Activated CD4-positive, alpha-beta T cell treated with anti-CD3 and anti-CD28 coated beads, Interleukin-2, amount 10 ng/mL, durations not matched to agents 7 days and 5 days (primary cell): ENCODE results near the gene CDS1. TPM values are rescaled to one million over a fixed set of nuclear protein-coding genes. Genes with fewer than 3 reads are reported as not detected.

Source experiments
- CTCF ChIA-PET: fragments of 350-600 bp; sonication (Branson Sonifier 250); formaldehyde crosslinking; loops from one replicate; lab custom pipeline; 2021; ENCODE audit warnings: antibody characterized with exemption; lab: Charles Lee
- POLR2A ChIA-PET: fragments of 350-600 bp; sonication (Branson Sonifier 250); formaldehyde crosslinking; loops from one replicate; lab custom pipeline; 2021; ENCODE audit warnings: antibody characterized with exemption; lab: Charles Lee
- DNase-seq: peaks from one replicate; pipeline ENCODE4 v3.0.0-alpha.2; 2020
- H3K27ac Mint-ChIP-seq: one replicate; pipeline ENCODE4 v1.8.0; 2021; ENCODE audit warnings: mild to moderate bottlenecking, moderate library complexity, mixed read lengths
- H3K27me3 Mint-ChIP-seq: one replicate; pipeline ENCODE4 v1.8.0; 2021; ENCODE audit warnings: mixed read lengths
- H3K36me3 Mint-ChIP-seq: one replicate; pipeline ENCODE4 v1.8.0; 2021; ENCODE audit warnings: low read depth, mixed read lengths
- H3K4me1 Mint-ChIP-seq: one replicate; pipeline ENCODE4 v1.8.0; 2021; ENCODE audit warnings: mixed read lengths
- H3K4me3 Mint-ChIP-seq: one replicate; pipeline ENCODE4 v1.8.0; 2021; ENCODE audit warnings: mild to moderate bottlenecking, moderate library complexity, mixed read lengths
- H3K9me3 Mint-ChIP-seq: one replicate; pipeline ENCODE4 v1.8.0; 2021; ENCODE audit warnings: mixed read lengths
- total RNA-seq, 2 experiments: library from RNA; stranded (reverse); gene quantifications; one replicate each; pipeline ENCODE4 v1.2.3, GENCODE V29; 2021

Gene CDS1
- total RNA-seq, 2 experiments from 2014 or later: 0.22 TPM; not detected in 1

DNA sequence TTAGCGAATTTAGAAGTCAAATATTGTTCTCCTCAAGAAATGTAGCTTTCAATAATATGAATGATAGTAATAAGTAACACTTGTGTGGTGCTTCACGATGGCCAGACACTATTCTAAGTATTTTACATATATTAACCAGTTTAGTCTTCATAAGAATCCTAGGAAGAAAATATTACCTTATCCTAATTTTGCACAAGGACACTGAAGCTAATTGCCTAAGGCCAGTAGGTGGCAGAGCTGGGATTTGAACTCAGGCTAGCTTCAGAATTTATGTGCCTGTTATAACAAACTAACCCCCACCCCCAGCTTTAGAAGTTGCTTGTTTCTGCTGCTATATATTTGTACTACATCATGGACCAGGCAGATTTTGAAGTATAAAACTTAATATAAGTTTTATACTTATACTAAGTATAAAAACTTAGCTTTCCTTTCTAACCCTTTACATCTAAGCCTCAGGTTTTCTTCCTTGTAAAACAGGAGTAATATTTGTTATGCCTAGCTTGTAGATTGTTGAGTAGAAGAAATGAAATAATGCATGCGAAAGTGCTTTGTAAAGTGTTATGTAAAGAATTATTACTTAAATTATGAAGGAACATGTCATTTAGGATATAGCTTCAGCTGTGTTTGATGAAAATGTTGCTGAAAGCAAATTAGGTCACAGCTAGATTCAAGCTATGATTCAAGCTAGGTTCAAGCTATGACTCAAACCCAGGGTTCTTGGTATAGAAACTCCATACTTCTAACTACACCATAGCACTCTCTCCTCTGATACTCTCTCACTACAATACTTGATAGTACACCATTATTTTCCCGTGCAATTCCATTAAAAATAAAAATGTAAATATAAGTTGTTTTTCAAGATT, 4.2 kb upstream of the CDS1 start:
- DNase-seq: no peak
- Mint-ChIP-seq H3K4me3 (no peak overlapping the region), H3K27ac (no peak overlapping the region), H3K27me3 (peaks cover 21% of the 10 kb centered on the region), H3K36me3 (no peaks in the 10 kb centered on the region), H3K9me3 (no peaks in the 10 kb centered on the region), H3K4me1 (peaks cover 14% of the 10 kb centered on the region)
- ChIA-PET CTCF (interaction anchor here (1.0 to 1.5 kb wide), 4 partner anchors 11 to 163 kb away, joined by 3 to 5 read pairs (median 4); no protein-coding TSS in a partner anchor), POLR2A (interaction anchor here (0.6 kb wide), 1 partner anchor 24 kb away, joined by 3 read pairs; no protein-coding TSS in a partner anchor)

- peaks cover 15% of the 10 kb centered on the region for H3K4me1 Mint-ChIP-seq
- no peaks in the 10 kb centered on the region for H3K9me3 Mint-ChIP-seq
- no peaks in the 10 kb centered on the region for H3K36me3 Mint-ChIP-seq
- DNase-seq: no peak
- ChIA-PET CTCF (interaction anchor here (1.0 to 1.5 kb wide), 3 partner anchors 11 to 16 kb away, joined by 3 to 5 read pairs (median 4); no protein-coding TSS in a partner anchor), POLR2A (no interaction called here)
- H3K27me3 Mint-ChIP-seq: peaks cover 27% of the 10 kb centered on the region
- H3K27ac Mint-ChIP-seq: no peak overlapping the region
- no peak overlapping the region for H3K4me3 Mint-ChIP-seq
Measured at GRCh38 chr4:84579403-84579776, 3.5 kb upstream of the CDS1 start.

DNA sequence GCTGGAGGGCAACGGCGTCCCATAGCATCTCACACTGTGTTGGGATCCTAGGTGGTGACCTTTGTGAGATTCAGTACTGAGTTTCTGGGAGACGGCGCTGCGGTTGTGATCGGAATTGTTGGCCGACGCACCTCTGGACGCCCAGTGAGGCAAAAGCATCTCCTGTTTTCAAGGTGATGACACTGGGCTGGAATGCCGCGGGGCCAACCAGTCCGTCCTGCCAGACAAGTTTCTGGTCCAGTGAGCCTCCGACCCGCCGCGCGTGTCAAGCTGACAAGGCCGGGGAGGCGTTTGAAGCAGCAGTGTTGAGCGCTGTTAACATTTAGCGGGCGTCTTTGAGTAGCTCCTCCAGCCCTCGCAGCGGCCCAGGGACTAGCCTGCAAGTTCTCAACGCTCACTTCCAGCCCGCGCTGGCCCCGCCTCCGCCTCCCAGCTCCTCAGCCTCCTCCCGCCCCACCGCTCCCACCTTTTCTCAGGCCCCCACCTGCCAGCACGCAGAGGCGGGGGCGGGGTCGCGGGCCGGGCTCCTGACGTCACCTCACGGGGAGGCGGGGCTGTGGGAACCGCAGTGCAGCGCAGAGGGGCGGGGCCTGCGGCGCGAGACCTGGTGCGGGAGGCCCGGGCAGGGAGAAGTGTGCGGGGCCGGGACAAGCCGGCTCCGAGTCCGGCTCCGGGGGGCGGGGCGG, 482 bp upstream of the CDS1 start:
- H3K36me3 Mint-ChIP-seq: no peaks in the 10 kb centered on the region
- H3K9me3 Mint-ChIP-seq: no peaks in the 10 kb centered on the region
- H3K4me3 Mint-ChIP-seq: peak overlapping the region; percentile 62
- DNase-seq: peak; percentile 83
- POLR2A ChIA-PET: no interaction called here
- no peak overlapping the region for H3K27ac Mint-ChIP-seq
- peaks cover 15% of the 10 kb centered on the region for H3K4me1 Mint-ChIP-seq
- peaks cover 46% of the 10 kb centered on the region for H3K27me3 Mint-ChIP-seq
- CTCF ChIA-PET: interaction anchor here (0.6 to 0.8 kb wide), 2 partner anchors 18 to 1913 kb away, joined by 3 read pairs; no protein-coding TSS in a partner anchor

GRCh38 chr4:84583876-84584380, 1.0 kb downstream of the CDS1 start:
- H3K27ac Mint-ChIP-seq: no peak overlapping the region
- no peaks in the 10 kb centered on the region for H3K9me3 Mint-ChIP-seq
- H3K4me3 Mint-ChIP-seq: peak overlapping the region; percentile 70
- no peak for DNase-seq
- ChIA-PET POLR2A (no interaction called here), CTCF (interaction anchor here (1.0 to 1.8 kb wide), 2 partner anchors 10 to 13 kb away, joined by 4 to 7 read pairs; no protein-coding TSS in a partner anchor)
- peaks cover 44% of the 10 kb centered on the region for H3K27me3 Mint-ChIP-seq
- H3K36me3 Mint-ChIP-seq: no peaks in the 10 kb centered on the region
- peaks cover 15% of the 10 kb centered on the region for H3K4me1 Mint-ChIP-seq

GRCh38 chr4:84585251-84585650, 2.3 kb downstream of the CDS1 start:
- Mint-ChIP-seq H3K9me3 (no peaks in the 10 kb centered on the region), H3K4me1 (peaks cover 15% of the 10 kb centered on the region), H3K36me3 (no peaks in the 10 kb centered on the region), H3K27me3 (peaks cover 44% of the 10 kb centered on the region), H3K27ac (no peak overlapping the region), H3K4me3 (no peak overlapping the region)
- DNase-seq: no peak
- POLR2A ChIA-PET: no interaction called here
- CTCF ChIA-PET: interaction anchor here (1.8 kb wide), 1 partner anchor 9 kb away, joined by 7 read pairs; no protein-coding TSS in a partner anchor

DNA sequence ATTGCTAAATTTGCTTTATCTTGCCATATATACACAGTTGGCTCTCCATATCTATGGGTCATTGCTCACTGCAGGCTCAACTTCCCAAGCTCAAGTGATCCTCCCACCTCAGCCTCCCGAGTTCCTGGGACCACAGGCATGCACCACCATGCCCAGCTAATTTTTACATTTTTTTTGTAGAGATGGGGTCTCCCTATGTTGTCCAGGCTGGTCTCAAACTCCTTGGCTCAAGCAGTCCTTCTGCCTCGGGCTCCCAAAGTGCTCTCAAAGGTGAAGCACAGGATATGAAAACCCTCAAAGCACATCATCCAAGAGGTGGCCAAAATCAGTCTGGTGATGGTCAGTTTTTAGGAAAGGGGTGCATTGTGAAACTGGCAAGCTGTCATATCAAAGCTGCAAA, 11.8 kb downstream of the CDS1 start:
- POLR2A ChIA-PET: no interaction called here
- Mint-ChIP-seq H3K4me3 (no peak overlapping the region), H3K36me3 (no peaks in the 10 kb centered on the region), H3K27me3 (peaks cover 3% of the 10 kb centered on the region), H3K9me3 (no peaks in the 10 kb centered on the region), H3K4me1 (no peaks in the 10 kb centered on the region), H3K27ac (no peak overlapping the region)
- CTCF ChIA-PET: interaction anchor here (2.6 kb wide), 1 partner anchor 10 kb away, joined by 7 read pairs; no protein-coding TSS in a partner anchor
- DNase-seq: no peak

- POLR2A ChIA-PET: no interaction called here
- CTCF ChIA-PET: no interaction called here
- H3K27ac Mint-ChIP-seq: no peak overlapping the region
Measured at GRCh38 chr4:84596826-84597225, 13.9 kb downstream of the CDS1 start.

DNA sequence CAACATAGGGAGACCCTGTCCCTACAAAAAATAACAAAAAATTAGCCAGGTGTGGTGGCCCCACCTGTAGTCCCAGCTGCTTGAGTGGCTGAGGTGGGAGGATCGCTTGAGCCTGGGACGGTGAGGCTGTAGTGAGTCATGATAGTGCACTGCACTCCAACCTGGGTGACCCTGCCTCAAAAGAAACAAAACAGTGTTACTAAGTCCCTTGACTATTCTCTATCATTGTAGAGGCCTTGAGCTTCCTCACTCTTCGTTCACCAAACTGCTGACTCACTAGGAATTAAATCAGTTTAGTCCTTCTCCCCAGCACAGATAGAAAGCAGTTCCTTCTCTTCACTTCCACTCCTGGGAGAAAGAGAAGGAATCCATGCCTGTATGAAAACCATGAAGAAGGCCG, 14.5 kb downstream of the CDS1 start:
- peaks cover 3% of the 10 kb centered on the region for H3K27me3 Mint-ChIP-seq
- no peak overlapping the region for H3K4me3 Mint-ChIP-seq
- DNase-seq: no peak
- no peaks in the 10 kb centered on the region for H3K36me3 Mint-ChIP-seq
- no peaks in the 10 kb centered on the region for H3K4me1 Mint-ChIP-seq
- H3K27ac Mint-ChIP-seq: no peak overlapping the region
- ChIA-PET POLR2A (no interaction called here), CTCF (interaction anchor here (0.7 to 1.0 kb wide), 2 partner anchors 8 to 43 kb away, joined by 3 to 4 read pairs; no protein-coding TSS in a partner anchor)
- H3K9me3 Mint-ChIP-seq: no peaks in the 10 kb centered on the region

More at GRCh38 chr4:84596826-84597225, 13.9 kb downstream of the CDS1 start:
- Mint-ChIP-seq H3K27me3 (peaks cover 3% of the 10 kb centered on the region), H3K36me3 (no peaks in the 10 kb centered on the region), H3K4me3 (no peak overlapping the region), H3K4me1 (no peaks in the 10 kb centered on the region), H3K9me3 (no peaks in the 10 kb centered on the region)
- DNase-seq: no peak

GRCh38 chr4:84606645-84607044, 23.7 kb downstream of the CDS1 start:
- H3K27ac Mint-ChIP-seq: no peak overlapping the region
- POLR2A ChIA-PET: no interaction called here
- H3K9me3 Mint-ChIP-seq: no peaks in the 10 kb centered on the region
- H3K4me1 Mint-ChIP-seq: no peaks in the 10 kb centered on the region
- no peak for DNase-seq
- CTCF ChIA-PET: no interaction called here
- no peaks in the 10 kb centered on the region for H3K36me3 Mint-ChIP-seq
- no peak overlapping the region for H3K4me3 Mint-ChIP-seq
- H3K27me3 Mint-ChIP-seq: no peaks in the 10 kb centered on the region

GRCh38 chr4:84611531-84611930, 28.6 kb downstream of the CDS1 start:
- DNase-seq: no peak
- Mint-ChIP-seq H3K36me3 (no peaks in the 10 kb centered on the region), H3K4me3 (no peak overlapping the region), H3K27ac (no peak overlapping the region), H3K4me1 (no peaks in the 10 kb centered on the region), H3K27me3 (no peaks in the 10 kb centered on the region), H3K9me3 (no peaks in the 10 kb centered on the region)
- POLR2A ChIA-PET: no interaction called here
- CTCF ChIA-PET: no interaction called here

DNA sequence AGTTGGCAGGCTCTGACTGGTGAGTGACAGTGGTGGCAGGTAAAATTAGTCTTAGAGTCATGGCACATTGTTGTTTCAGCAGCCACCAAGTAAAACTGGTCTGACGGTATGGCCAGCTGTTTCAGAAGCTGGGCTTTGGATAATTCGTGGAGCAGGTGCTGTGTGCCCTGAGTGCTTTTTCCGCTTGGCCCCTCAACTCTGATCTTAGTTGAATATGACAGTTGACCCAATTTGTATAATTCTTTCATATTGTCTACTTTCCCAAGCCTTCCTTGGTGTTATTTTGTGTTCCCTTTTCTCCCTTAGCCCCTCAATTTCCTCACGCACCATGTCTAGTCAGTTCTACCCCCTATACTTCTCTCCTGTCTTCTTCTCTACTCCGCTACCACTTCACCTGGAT, 32.0 kb downstream of the CDS1 start:
- H3K27ac Mint-ChIP-seq: no peak overlapping the region
- POLR2A ChIA-PET: no interaction called here
- DNase-seq: no peak
- H3K27me3 Mint-ChIP-seq: no peaks in the 10 kb centered on the region
- H3K9me3 Mint-ChIP-seq: no peaks in the 10 kb centered on the region
- H3K4me1 Mint-ChIP-seq: no peaks in the 10 kb centered on the region
- no peaks in the 10 kb centered on the region for H3K36me3 Mint-ChIP-seq
- CTCF ChIA-PET: no interaction called here
- H3K4me3 Mint-ChIP-seq: no peak overlapping the region

GRCh38 chr4:84615355-84615754, 32.4 kb downstream of the CDS1 start:
- Mint-ChIP-seq H3K36me3 (no peaks in the 10 kb centered on the region), H3K27ac (no peak overlapping the region), H3K4me3 (no peak overlapping the region), H3K27me3 (no peaks in the 10 kb centered on the region), H3K9me3 (no peaks in the 10 kb centered on the region), H3K4me1 (no peaks in the 10 kb centered on the region)
- ChIA-PET POLR2A (no interaction called here), CTCF (no interaction called here)
- DNase-seq: no peak

- Mint-ChIP-seq H3K27ac (no peak overlapping the region), H3K36me3 (no peaks in the 10 kb centered on the region), H3K4me3 (no peak overlapping the region), H3K4me1 (no peaks in the 10 kb centered on the region), H3K27me3 (no peaks in the 10 kb centered on the region), H3K9me3 (no peaks in the 10 kb centered on the region)
- DNase-seq: no peak
- ChIA-PET CTCF (no interaction called here), POLR2A (no interaction called here)
Measured at GRCh38 chr4:84622959-84623358, 40.0 kb downstream of the CDS1 start.
